Endometrium (tissue), 2 donors: ENCODE measurements around the gene OR2M3.
"Not testable (repeated sequence)": the region's sequence is repeated elsewhere in the genome, so short reads cannot be mapped to it uniquely, and the experiment has no call there.

ENCODE experiments used
- FAIRE-seq: peaks from 2 replicates; lab custom pipeline; 2012; peaks lifted over from hg19 to GRCh38; lab: Jason Lieb, UNC
- donor health status: control.
- donor health status: control.

OR2M3 gene, protein sequence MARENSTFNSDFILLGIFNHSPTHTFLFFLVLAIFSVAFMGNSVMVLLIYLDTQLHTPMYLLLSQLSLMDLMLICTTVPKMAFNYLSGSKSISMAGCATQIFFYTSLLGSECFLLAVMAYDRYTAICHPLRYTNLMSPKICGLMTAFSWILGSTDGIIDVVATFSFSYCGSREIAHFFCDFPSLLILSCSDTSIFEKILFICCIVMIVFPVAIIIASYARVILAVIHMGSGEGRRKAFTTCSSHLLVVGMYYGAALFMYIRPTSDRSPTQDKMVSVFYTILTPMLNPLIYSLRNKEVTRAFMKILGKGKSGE

DNA sequence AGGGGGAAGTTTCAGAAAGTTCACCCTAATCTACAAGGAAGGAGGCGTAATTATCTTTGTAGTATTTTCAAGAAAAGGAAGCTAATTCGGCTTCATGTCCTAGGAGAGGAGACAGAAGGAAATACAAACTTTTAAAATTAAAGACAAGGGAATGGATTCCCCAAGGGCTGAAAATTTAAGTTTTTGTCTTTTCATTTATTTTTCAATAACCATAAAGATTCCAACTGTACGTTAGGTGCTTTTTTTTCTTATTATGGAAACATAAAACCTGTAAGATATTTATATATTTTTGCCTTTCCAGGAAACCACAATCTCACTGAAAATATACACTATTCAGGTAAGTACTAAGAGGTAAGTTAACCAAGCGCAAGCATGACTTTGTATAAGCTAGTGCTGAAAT is at the start of gene OR2M3:
Gene OR2M3, plus strand, starts transcription at position 301 of the 400 bp plus-strand sequence. CDS start 5,803 bp downstream, outside the sequence.
- FAIRE-seq: no peak

DNA sequence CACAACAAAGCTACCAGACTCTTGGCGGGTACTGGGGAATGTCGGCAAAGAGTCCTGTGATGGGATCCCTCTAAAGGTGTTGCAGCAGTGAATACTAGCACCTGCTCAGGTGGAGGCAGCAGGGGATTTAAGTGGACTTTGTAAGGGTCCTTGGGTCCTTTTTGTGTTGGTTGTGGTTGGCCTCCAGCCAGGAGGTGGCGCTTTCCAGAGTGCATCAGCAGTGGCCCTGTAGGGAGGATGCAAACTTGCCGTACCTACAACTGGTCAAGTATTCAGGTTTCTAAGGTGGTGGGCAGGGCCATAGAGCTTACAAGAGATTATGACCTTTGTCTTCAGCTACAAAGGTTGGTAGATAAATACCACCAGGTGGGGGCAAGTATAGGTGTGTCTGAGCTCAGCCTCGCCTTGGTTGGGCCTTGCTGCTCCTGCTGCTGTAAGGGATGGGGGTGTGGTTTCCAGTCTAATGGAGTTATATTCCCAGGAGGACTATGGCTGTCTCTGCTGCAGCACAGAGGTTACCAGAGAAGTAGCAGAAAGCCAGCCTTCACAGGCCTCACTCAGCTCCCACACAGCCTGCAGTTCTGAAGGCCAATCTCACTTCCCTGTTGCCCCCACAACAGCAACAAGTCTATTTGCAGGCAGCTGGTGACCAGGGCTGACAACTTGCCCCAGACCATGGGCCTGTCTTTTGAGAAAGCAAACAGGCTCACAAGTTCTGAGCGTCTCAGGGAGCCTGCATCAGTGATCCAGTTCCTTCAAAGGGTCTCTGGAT is 44.8 kb upstream of the OR2M3 start:
- FAIRE-seq: no peak

DNA sequence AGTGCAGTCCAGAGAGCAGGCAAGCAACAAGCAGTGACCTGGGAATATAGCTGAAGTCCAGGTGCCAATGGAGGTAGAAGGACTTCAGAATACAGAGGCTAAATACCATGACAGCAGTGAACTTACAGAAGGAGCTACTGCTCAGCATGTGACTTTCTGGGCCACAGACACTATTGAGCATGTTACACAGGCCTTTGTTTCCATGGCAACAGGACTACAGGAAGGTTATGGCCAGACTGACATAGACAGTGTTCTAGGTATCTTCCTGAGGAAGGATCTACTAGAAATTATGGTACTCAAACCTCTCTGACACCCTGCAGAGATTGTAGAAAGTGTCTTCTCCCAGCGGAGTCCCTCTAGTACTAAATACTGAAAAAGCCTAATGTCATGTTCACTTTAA is 41.1 kb upstream of the OR2M3 start:
- FAIRE-seq: no peak

DNA sequence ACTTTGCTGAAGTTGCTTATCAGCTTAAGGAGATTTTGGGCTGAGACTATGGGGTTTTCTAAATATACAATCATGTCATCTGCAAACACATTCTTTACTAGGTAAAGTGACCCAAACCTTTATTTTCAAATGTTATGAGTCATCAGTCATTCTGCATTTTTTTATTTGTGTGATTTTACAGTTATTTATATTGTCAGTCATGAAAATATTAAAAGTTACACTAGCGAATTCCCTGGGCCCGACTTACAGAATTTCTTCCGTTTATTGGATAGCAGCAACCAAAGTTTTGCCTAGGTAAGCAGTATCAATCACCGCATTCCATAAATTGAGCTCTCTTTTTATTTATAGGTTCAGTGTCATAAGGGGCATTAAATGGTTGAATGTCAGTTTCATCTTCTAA is 38.3 kb upstream of the OR2M3 start:
- FAIRE-seq: no peak

DNA sequence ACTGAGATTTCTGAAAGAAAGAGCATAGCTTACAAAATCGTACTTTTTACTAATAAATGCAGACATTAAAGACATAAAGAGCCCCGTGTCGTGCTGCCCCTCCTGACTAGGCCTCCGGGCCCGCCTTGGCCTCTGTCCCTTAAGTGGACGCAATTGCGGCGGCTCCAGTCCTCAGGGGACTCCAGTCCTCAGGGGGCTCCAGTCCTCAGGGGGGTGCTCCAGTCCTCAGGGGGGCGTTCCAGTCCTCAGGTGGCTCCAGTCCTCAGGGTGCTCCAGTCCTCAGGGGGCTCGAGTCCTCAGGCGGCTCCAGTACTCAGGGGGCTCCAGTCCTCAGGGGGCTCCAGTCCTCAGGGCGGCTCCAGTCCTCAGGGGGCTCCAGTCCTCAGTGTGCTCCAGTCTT is 33.0 kb upstream of the OR2M3 start:
- FAIRE-seq: no peak

DNA sequence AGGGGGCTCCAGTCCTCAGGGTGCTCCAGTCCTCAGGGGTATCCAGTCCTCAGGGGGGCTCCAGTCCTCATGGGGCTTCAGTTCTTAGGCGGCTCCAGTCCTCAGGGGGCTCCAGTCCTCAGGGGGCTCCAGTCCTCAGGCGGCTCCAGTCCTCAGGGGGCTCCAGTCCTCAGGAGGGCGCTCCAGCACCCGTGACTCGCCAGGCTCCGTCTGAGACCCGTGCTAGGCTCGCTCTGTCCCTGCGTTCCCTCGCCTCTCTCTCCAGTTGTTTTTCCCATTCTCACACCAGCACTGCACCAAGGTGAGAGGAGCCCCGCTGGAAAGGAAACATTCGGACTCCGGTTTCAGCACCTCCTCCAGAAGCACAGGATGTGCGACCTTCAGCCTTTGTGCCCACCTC is 31.9 kb upstream of the OR2M3 start:
- no peak for FAIRE-seq

DNA sequence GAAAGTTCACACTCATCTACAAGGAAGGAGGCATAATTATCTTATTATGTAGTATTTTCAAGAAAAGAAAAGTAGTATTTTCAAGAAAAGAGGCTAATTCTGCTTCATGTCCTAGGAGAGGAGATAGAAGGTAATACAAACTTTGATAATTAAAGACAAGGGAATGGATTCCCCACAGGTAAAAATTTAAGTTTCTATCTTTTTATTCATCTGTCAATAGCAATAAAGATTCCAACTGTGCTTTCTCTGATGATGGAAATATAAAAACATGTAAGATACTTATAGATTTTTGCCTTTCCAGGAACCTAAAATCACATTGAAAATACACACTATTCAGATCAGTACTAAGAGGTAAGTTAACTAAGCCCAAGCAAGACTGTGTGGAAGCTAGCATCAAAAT is 22.5 kb upstream of the OR2M3 start, which contains the start of gene OR2M2:
Gene OR2M2, plus strand, starts transcription at position 301 of the 400 bp plus-strand sequence. CDS start 5,165 bp downstream, outside the sequence.
- no peak for FAIRE-seq

DNA sequence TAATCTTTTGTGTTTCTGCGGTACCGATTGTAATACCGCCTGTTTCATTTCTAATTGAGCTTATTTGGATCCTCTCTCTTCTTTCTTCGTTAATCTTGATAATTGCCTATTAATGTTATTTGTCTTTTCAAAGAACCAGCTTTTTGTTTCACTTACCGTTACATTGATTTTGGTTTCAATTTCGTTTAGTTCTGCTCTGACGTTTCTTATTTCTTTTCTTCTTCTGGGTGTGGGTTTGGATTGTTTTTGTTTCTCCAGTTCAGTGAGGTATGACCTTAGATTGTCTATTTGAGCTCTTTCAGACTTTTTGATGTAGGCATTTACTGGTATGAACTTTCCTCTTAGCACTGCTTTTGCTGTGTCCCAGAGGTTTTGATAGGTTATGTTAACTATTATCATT is 13.1 kb upstream of the OR2M3 start:
- no peak for FAIRE-seq

DNA sequence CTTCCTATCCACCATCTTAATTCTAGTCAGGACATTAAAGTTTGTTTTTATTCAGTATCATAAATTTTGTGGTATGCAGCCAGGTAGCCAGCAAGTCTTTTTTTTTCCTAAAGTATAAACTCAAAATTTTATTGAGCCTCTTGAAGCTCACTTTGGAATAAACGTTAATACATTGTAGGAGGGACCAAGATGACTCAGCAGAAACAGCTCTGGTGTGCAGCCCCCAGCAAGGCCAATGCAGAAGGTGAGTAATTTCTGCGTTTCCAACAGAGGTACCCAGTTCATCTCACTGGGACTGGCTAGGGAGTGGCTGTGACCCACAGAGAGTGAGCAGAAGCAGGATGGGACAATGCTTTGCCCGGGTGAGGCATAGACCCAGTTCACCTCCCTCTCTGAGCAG is 9.7 kb upstream of the OR2M3 start:
- no peak for FAIRE-seq

DNA sequence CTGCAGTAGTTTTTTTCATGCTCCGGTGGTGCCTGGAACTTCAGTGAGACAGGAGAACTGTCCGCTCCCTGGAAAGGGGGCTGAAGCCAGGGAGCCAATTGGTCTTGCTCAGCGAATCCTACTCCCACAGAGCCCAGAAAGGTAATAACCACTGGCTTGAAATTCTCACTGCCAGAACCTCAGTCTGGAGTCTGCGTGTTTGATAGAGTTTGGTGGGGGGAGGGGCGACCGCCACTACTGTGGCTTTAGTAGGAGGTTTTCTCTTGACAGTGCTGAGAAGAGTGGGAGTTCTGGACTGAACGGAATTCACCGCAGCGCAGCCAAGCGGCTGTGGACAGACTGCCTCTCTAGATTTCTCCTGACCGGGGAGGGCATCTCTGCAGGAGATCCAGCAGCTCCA is 8.0 kb upstream of the OR2M3 start:
- no peak for FAIRE-seq

DNA sequence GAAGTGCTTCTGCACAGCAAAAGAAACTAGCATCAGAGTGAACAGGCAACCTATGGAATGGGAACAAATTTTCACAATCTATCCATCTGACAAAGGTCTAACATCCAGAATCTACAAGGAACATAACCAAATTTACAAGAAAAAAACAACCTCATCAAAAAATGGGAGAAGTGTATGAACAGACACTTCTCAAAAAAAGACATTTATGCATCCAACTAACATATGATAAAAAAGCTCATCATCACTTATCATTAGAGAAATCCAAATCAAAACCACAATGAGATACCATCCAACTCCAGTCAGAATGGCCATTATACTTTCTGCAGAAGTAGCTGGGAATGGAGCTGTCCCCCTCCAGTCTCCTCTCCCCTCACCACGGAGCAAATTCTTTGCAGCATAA is 2.9 kb upstream of the OR2M3 start:
- FAIRE-seq: no peak

DNA sequence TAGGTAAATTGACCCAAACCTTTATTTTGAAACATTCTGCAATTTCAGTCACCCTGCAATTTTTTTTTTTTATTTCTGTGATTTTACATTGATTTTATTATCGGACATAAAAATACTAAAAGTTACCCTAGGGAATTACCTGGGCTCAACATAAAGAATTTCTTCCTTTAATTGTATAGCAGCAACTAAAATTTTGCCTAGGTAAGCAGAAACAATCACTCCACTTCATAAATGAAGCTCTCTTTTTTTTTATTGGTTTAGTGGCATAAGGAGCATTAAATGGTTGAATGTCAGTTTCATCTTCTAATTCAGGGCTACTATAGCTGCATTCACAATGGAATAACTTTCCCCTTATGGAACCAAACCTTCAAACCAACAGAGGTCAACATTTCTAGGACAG is 18.8 kb downstream of the OR2M3 start:
- no peak for FAIRE-seq

DNA sequence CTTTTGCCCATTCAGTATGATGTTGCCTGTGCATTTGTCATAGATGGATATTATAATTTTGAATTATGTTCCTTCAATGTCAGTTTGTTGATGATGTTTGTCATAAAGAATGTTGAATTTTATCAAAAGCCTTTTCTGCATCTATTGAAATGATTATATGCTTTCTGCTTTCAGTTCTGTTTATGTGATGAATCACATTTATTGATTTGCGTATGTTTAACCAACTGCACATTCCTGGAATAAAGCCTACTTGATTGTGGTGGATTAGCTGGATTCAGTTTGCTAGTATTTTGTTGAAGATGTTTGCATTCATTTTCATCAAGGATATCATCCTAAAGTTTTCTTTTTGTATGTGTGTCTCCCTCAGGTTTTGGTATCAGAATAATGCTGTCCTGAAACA is 28.5 kb downstream of the OR2M3 start:
- FAIRE-seq: no peak

DNA sequence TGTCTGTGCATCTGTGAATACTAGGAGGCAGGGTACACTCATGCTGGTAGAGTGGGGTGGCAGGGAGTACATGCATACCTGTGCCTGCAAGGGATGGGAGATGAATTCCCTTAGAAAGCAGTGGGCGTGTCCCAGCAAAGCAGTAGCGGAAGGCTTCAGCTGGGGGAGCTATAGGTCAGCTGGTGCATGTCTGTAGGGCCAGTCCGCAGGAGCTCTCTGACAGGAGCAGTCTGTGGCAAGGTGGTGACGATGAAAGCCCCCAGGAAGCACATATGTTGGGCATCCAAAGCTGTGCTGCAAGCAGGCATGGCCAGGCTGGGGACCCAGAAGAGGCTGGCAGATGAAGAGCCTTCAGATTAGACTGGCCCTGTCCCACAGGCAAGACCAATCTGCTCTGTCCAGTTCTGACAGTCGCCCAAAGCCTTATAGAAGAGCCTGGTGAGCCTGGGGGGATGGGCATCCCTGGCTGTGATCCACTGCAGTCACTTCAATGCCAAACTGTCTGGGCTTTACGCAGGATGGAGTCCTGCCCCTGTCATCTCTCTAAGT is 32.4 kb downstream of the OR2M3 start:
- FAIRE-seq: no peak

DNA sequence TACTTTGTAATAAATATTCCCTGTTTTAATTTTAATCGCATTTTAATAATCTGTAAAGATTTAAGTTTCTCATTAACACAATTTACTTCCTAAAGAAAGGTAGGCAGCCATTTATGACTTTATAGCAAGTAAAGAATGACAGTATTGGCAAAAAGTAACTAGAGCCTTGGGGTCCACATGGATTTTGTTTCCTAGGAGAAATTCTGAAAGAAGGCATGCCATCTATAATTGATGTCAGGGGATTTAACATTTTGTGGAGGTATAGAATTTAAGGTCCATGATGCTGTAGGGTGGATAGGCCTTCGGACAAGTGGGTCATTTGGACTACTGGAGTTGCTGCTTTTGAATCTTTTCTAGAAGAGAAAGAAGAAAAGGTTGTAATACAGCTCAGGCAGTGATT is 34.1 kb downstream of the OR2M3 start, which contains the start of gene OR2M4:
Gene OR2M4, plus strand, starts transcription at position 301 of the 400 bp plus-strand sequence. CDS start 7,512 bp downstream, outside the sequence.
- no peak for FAIRE-seq

DNA sequence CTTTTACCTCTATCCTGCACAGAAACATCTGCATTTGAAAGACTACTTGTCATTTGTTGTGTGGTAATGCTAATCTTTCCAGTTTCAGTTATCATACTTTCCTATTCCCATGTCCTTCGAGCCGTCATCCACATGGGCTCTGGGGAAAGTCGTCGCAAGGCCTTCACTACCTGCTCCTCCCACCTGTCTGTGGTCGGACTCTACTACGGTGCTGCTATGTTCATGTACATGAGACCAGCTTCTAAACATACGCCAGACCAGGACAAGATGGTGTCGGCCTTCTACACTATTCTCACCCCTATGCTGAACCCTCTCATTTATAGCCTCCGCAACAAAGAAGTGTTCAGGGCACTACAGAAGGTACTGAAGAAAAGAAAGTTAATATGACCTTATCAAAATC is 42.4 kb downstream of the OR2M3 start:
- FAIRE-seq: no peak

DNA sequence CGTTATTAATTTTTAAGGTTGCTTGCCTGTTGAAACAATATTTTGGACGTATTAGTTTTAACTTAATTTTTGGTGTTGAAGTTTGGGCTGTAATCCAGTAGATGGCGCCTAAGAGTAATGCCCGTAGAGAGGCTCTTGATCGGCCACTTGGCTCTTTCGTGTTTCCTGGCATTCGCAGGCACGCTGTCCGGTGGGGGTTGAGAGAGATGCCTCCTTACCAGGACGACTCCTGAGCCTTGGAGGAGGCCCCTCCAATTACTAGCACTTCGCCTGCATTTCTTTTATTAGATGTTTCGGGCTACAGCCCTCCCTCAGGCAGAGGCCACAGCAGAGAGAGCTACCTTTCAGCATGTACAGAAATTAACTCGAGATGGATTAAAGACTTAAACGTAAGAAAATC is 46.1 kb downstream of the OR2M3 start:
- no peak for FAIRE-seq

DNA sequence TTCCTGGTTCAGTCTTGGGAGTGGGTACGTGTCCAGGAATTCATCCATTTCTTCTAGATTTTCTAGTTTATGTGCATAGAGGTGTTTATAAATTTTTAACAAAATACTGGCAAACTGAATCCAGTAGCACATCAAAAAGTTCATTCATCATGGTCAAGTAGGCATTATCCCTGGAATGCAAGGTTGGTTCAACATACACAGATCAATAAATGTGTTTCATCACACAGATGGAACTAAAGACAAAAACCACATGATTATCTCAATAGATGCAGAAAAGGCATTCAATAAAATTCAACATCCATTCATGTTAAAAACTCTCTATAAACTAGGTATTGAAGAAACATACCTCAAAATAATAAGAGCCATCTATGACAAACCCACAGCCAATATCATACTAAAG is 62.2 kb downstream of the OR2M3 start:
- FAIRE-seq: not testable (repeated sequence)
